Left kidney (tissue), 2 donors: ENCODE data around the gene KCNN2. TPM values are rescaled to one million over a fixed set of nuclear protein-coding genes. Genes with fewer than 3 reads are reported as not detected.

Experiments
- DNase-seq: peaks from one replicate; pipeline ENCODE4 v3.0.0-alpha.2; 2013
- polyA plus RNA-seq: library from polyadenylated mRNA; unstranded; fragments of 120-200 nt; gene quantifications from one replicate; pipeline ENCODE4 v1.2.1, GENCODE V29; 2013; ENCODE audit not compliant: insufficient read length

KCNN2 gene
- polyA plus RNA-seq, 1 donor = 4.0 TPM

DNA sequence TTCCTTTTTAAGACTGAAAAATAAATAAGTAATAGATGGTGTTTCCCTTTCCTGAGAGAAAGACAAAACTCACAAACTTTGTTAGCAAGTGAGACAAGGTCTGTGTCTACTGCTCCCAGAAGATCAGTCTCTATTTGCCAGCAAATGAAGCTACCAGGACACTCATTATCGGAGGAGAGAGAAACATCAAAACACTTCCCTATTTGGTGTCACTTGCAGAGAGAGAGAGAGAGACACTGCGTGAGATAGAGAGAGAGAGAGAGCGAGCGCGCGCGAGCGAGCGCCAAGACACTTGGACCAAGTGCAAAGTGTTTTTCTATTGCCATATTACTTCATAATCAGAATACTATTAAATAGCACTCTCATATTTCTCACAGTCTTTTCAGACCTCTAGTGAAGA is 142.7 kb downstream of the KCNN2 start:
- DNase-seq = no peak

- no peak for DNase-seq
These were observed 162.4 kb downstream of the KCNN2 start for GRCh38 chr5:114524221-114524620.

GRCh38 chr5:114544561-114544960 is 182.7 kb downstream of the KCNN2 start:
- no peak for DNase-seq
